Vagina (tissue), 2 donors: ENCODE measurements around the gene ERBB3. TPM values are rescaled to one million over a fixed set of nuclear protein-coding genes. Genes with fewer than 3 reads are reported as not detected.
A peak's percentile ranks its signal among the peaks of the same experiment; 100 is the strongest.
"Not testable (repeated sequence)": the region's sequence is repeated elsewhere in the genome, so short reads cannot be mapped to it uniquely, and the experiment has no call there.

Experiments
- DNase-seq, 2 donors: peaks; one replicate each; pipeline ENCODE4 v3.0.0-alpha.2; 2017; ENCODE audit errors: extremely low spot score in 2 of 2
- H3K27ac ChIP-seq: fragments of 200-600 bp; sonication (generic); one replicate; pipeline ENCODE4 v1.5.1; 2019
- H3K27me3 ChIP-seq: fragments of 200-600 bp; sonication (generic); one replicate; pipeline ENCODE4 v1.5.1; 2019
- H3K36me3 ChIP-seq, 2 donors: fragments of 200-600 bp; sonication (generic); one replicate each; pipeline ENCODE4 v1.5.1; 2017 to 2019
- H3K4me1 ChIP-seq: fragments of 200-600 bp; sonication (generic); one replicate; pipeline ENCODE4 v1.5.1; 2019
- H3K4me3 ChIP-seq, 2 donors: fragments of 200-600 bp; sonication (generic); 1 replicate in 1 of 2; 2 replicates in 1 of 2; pipeline ENCODE4 v1.5.1; 2016 to 2019
- H3K9me3 ChIP-seq: fragments of 200-600 bp; sonication (generic); one replicate; pipeline ENCODE4 v1.5.1; 2019
- CTCF ChIP-seq, 3 experiments: fragments of 450-650 bp in 2 of 3; fragments of 200-600 bp in 1 of 3; sonication (generic) in 1 of 3; IDR thresholded peaks; one replicate each; pipeline ENCODE4 v1.5.1; 2017 to 2019; ENCODE audit warnings: antibody characterized with exemption in 3 of 3, mild to moderate bottlenecking in 2 of 3, moderate library complexity in 2 of 3
- POLR2A ChIP-seq, 2 donors: fragments of 450-650 bp; IDR thresholded peaks; one replicate each; pipeline ENCODE4 v1.6.1; 2017; ENCODE audit warnings: antibody characterized with exemption in 2 of 2, mild to moderate bottlenecking in 2 of 2, moderate library complexity in 2 of 2
- POLR2AphosphoS5 ChIP-seq, 2 donors: sonication (generic); formaldehyde crosslinking; IDR thresholded peaks; one replicate each; pipeline ENCODE4 v1.9.0; 2017; ENCODE audit warnings: antibody characterized with exemption in 2 of 2, mild to moderate bottlenecking in 2 of 2, low read depth in 1 of 2; ENCODE audit not compliant: insufficient read depth in 1 of 2
- intact Hi-C: fragments of 100-400 bp; cut with DNase I; formaldehyde crosslinking; loops from one replicate; pipeline ENCODE4 v1.15.1; 2023
- total RNA-seq: library from RNA; depleted of rRNA; stranded (reverse); fragments of >200 nt; gene quantifications from one replicate; pipeline ENCODE4 v1.2.3, GENCODE V29; 2016

The ERBB3 gene
- total RNA-seq, 1 donor from 2014 or later = 53.8 TPM

GRCh38 chr12:56110571-56110970 is 30.6 kb downstream of the ERBB3 start:
- H3K9me3 ChIP-seq = no peaks in the 10 kb centered on the region
- intact Hi-C loops = no loop called here
- no peaks in the 10 kb centered on the region for H3K27me3 ChIP-seq
- no peak for DNase-seq
- peaks cover 0 to 70% of the 10 kb centered on the region in 2 donors for H3K36me3 ChIP-seq
- peaks cover 14% of the 10 kb centered on the region for H3K4me1 ChIP-seq
- H3K4me3 ChIP-seq = no peak overlapping the region
- H3K27ac ChIP-seq = no peak overlapping the region
- TF ChIP-seq POLR2AphosphoS5 (IDR thresholded peaks at IDR 0.05; ENCODE audit: insufficient read depth in 1 of 2, low read depth in 1 of 2) = peak in 1 of 2 donors; percentile 49
- TF ChIP-seq POLR2A (IDR thresholded peaks at IDR 0.05) = no peak

GRCh38 chr12:56114084-56114483 is 34.1 kb downstream of the ERBB3 start:
- Histone ChIP-seq H3K36me3 (peaks cover 0 to 41% of the 10 kb centered on the region in 2 donors), H3K4me1 (peaks cover 7% of the 10 kb centered on the region)
- intact Hi-C loops = no loop called here

GRCh38 chr12:56115329-56115728 is 35.4 kb downstream of the ERBB3 start:
- no peaks in the 10 kb centered on the region for H3K9me3 ChIP-seq
- no peaks in the 10 kb centered on the region for H3K27me3 ChIP-seq
- intact Hi-C loops = no loop called here
- H3K27ac ChIP-seq = no peak overlapping the region
- peak overlapping the region; percentile 66 to 71 for H3K4me3 ChIP-seq
- TF ChIP-seq POLR2AphosphoS5 (IDR thresholded peaks at IDR 0.05; ENCODE audit: insufficient read depth in 1 of 2, low read depth in 1 of 2) = no peak
- TF ChIP-seq POLR2A (IDR thresholded peaks at IDR 0.05) = no peak
- TF ChIP-seq CTCF (IDR thresholded peaks at IDR 0.05) = no peak
- peaks cover 15% of the 10 kb centered on the region for H3K4me1 ChIP-seq
- peaks cover 0 to 29% of the 10 kb centered on the region in 2 donors for H3K36me3 ChIP-seq
- no peak for DNase-seq

More at GRCh38 chr12:56114084-56114483, 34.1 kb downstream of the ERBB3 start:
- Histone ChIP-seq H3K27ac (no peak overlapping the region), H3K9me3 (no peaks in the 10 kb centered on the region), H3K27me3 (no peaks in the 10 kb centered on the region), H3K4me3 (no peak overlapping the region)
- DNase-seq = no peak
- TF ChIP-seq POLR2AphosphoS5 (IDR thresholded peaks at IDR 0.05; ENCODE audit: insufficient read depth in 1 of 2, low read depth in 1 of 2) (no peak), CTCF (IDR thresholded peaks at IDR 0.05) (no peak), POLR2A (IDR thresholded peaks at IDR 0.05) (no peak)

GRCh38 chr12:56116267-56117081 is 36.5 kb downstream of the ERBB3 start, which contains the start of gene RPL41:
RPL41 (plus strand) TSS chr12:56116633.
- TF ChIP-seq CTCF (IDR thresholded peaks at IDR 0.05) = no peak
- TF ChIP-seq POLR2AphosphoS5 (IDR thresholded peaks at IDR 0.05; ENCODE audit: insufficient read depth in 1 of 2, low read depth in 1 of 2) = peak; percentile 88 to 97
- TF ChIP-seq POLR2A (IDR thresholded peaks at IDR 0.05) = peak in 1 of 2 donors; percentile 94
- Histone ChIP-seq H3K4me1 (peaks cover 15% of the 10 kb centered on the region), H3K27me3 (no peaks in the 10 kb centered on the region), H3K9me3 (no peaks in the 10 kb centered on the region), H3K27ac (peak within 1 kb of the TSS; percentile 95), H3K36me3 (peaks cover 0 to 26% of the 10 kb centered on the region in 2 donors), H3K4me3 (peak within 1 kb of the TSS; percentile 66 to 71)
- peak in 1 of 2 donors; percentile 97 for DNase-seq
- intact Hi-C loops = no loop called here

GRCh38 chr12:56117082-56117706 is 37.2 kb downstream of the ERBB3 start:
- Histone ChIP-seq H3K36me3 (peaks cover 0 to 24% of the 10 kb centered on the region in 2 donors), H3K4me1 (peaks cover 15% of the 10 kb centered on the region), H3K27ac (peak overlapping the region; percentile 95), H3K4me3 (peak overlapping the region; percentile 66 to 71)
- intact Hi-C loops, DNase-seq, H3K27me3 ChIP-seq, H3K9me3 ChIP-seq: not testable (repeated sequence)
